Caki2 (cell line): ENCODE measurements around the gene DDX60. TPM values are rescaled to one million over a fixed set of nuclear protein-coding genes. Genes with fewer than 3 reads are reported as not detected.
"Not testable (repeated sequence)": the region's sequence is repeated elsewhere in the genome, so short reads cannot be mapped to it uniquely, and the experiment has no call there.

Source experiments
- DNase-seq: peaks from one replicate; pipeline ENCODE4 v3.0.0-alpha.2; 2015; ENCODE audit warnings: low read depth
- in situ Hi-C: cut with HindIII; loops from 2 replicates; pipeline ENCODE4 v1.10.0; 2016; ENCODE audit warnings: low sequenced_read_pairs, low pct_unique_long_range_greater_than_20kb, mixed read lengths
- total RNA-seq: library from RNA; depleted of rRNA; stranded (reverse); fragments of >200 nt; shearing (Covaris generic); gene quantifications from 2 replicates; pipeline ENCODE4 v1.2.3, GENCODE V29; 2014; ENCODE audit warnings: low replicate concordance

DDX60 gene
- total RNA-seq, 1 experiment from 2014 or later: 10.1 TPM

- in situ Hi-C loops: no loop called here
- DNase-seq: no peak
Measured at GRCh38 chr4:168308912-168309311, 9.6 kb downstream of the DDX60 start.

GRCh38 chr4:168306476-168306875 lies 12.1 kb downstream of the DDX60 start:
- no peak for DNase-seq
- in situ Hi-C loops: no loop called here

GRCh38 chr4:168304744-168305459 lies 13.7 kb downstream of the DDX60 start:
- DNase-seq: no peak
- in situ Hi-C loops: no loop called here

- DNase-seq, in situ Hi-C loops: not testable (repeated sequence)
Measured at GRCh38 chr4:168303430-168303829, 15.1 kb downstream of the DDX60 start.

GRCh38 chr4:168293386-168293975 lies 25.1 kb downstream of the DDX60 start:
- in situ Hi-C loops: no loop called here
- no peak for DNase-seq

- in situ Hi-C loops: no loop called here
- DNase-seq: no peak
Measured at GRCh38 chr4:168291242-168291641, 27.3 kb downstream of the DDX60 start.

GRCh38 chr4:168285850-168286249 lies 32.7 kb downstream of the DDX60 start:
- DNase-seq, in situ Hi-C loops: not testable (repeated sequence)

- in situ Hi-C loops: no loop called here
Measured at GRCh38 chr4:168279556-168279955, 39.0 kb downstream of the DDX60 start.

GRCh38 chr4:168275836-168276235 lies 42.7 kb downstream of the DDX60 start:
- in situ Hi-C loops: no loop called here
- no peak for DNase-seq

More at GRCh38 chr4:168279556-168279955, 39.0 kb downstream of the DDX60 start:
- DNase-seq: no peak

- in situ Hi-C loops: no loop called here
- no peak for DNase-seq
Measured at GRCh38 chr4:168274871-168275270, 43.7 kb downstream of the DDX60 start.

- DNase-seq: no peak
- in situ Hi-C loops: no loop called here
Measured at GRCh38 chr4:168273838-168274237, 44.7 kb downstream of the DDX60 start.

- in situ Hi-C loops: no loop called here
- DNase-seq: no peak
Measured at GRCh38 chr4:168272488-168272887, 46.1 kb downstream of the DDX60 start.

- in situ Hi-C loops: no loop called here
- DNase-seq: no peak
Measured at GRCh38 chr4:168269896-168270295, 48.7 kb downstream of the DDX60 start.

GRCh38 chr4:168265327-168265726 lies 53.2 kb downstream of the DDX60 start:
- in situ Hi-C loops: no loop called here

GRCh38 chr4:168264903-168265302 lies 53.6 kb downstream of the DDX60 start:
- DNase-seq: no peak
- in situ Hi-C loops: no loop called here

More at GRCh38 chr4:168265327-168265726, 53.2 kb downstream of the DDX60 start:
- no peak for DNase-seq

GRCh38 chr4:168263039-168263438 lies 55.5 kb downstream of the DDX60 start:
- DNase-seq: no peak
- in situ Hi-C loops: no loop called here

GRCh38 chr4:168259096-168259495 lies 59.5 kb downstream of the DDX60 start:
- in situ Hi-C loops: no loop called here

GRCh38 chr4:168257768-168258167 lies 60.8 kb downstream of the DDX60 start:
- DNase-seq: no peak
- in situ Hi-C loops: no loop called here

More at GRCh38 chr4:168259096-168259495, 59.5 kb downstream of the DDX60 start:
- DNase-seq: no peak

- DNase-seq: no peak
- in situ Hi-C loops: no loop called here
Measured at GRCh38 chr4:168248176-168248710, 70.3 kb downstream of the DDX60 start.

- in situ Hi-C loops: no loop called here
- DNase-seq: no peak
Measured at GRCh38 chr4:168247603-168248002, 70.9 kb downstream of the DDX60 start.
